GM06990 (cell line): Measurements from ENCODE around the gene TRIM17.

ENCODE experiments used
- DNase-seq: peaks from one replicate; pipeline ENCODE4 v3.0.0-alpha.2; 2011; ENCODE audit not compliant: insufficient read length; ENCODE audit errors: extremely low read depth
- H3K27me3 ChIP-seq: replicated peaks from 2 replicates; pipeline ENCODE4 v1.6.0; 2011; ENCODE audit warnings: low read length; ENCODE audit not compliant: control insufficient read depth, insufficient read depth
- H3K36me3 ChIP-seq: 2 replicates; pipeline ENCODE4 v1.5.1; 2011; ENCODE audit warnings: low read length; ENCODE audit not compliant: control insufficient read depth, insufficient read depth
- H3K4me3 ChIP-seq: replicated peaks from 2 replicates; pipeline ENCODE4 v1.5.1; 2011; ENCODE audit warnings: low read depth, mild to moderate bottlenecking, control low read depth, low read length
- CTCF ChIP-seq: IDR thresholded peaks from 2 replicates; pipeline ENCODE4 v1.5.1; 2011; ENCODE audit warnings: low read length, control low read depth, mild to moderate bottlenecking, inconsistent platforms; ENCODE audit not compliant: insufficient read depth, poor library complexity, severe bottlenecking

TRIM17 gene

GRCh38 chr1:228417483-228418203 lies 982 bp upstream of the TRIM17 start:
- DNase-seq = no peak

GRCh38 chr1:228417061-228417460 lies 400 bp upstream of the TRIM17 start:
- no peak for TF ChIP-seq CTCF
- H3K4me3 ChIP-seq = no peak overlapping the region

More at GRCh38 chr1:228417483-228418203, 982 bp upstream of the TRIM17 start:
- Histone ChIP-seq H3K36me3 (no peaks in the 10 kb centered on the region; the same call in 1 of the 2 replicates), H3K4me3 (no peak overlapping the region), H3K27me3 (no peaks in the 10 kb centered on the region; the same call in none of the 2 replicates)
- TF ChIP-seq CTCF = no peak

GRCh38 chr1:228415853-228416216 lies 826 bp downstream of the TRIM17 start:
- H3K4me3 ChIP-seq = no peak overlapping the region
- DNase-seq = no peak
- no peaks in the 10 kb centered on the region; the same call in none of the 2 replicates for H3K27me3 ChIP-seq
- TF ChIP-seq CTCF = no peak
- H3K36me3 ChIP-seq = no peaks in the 10 kb centered on the region; the same call in 1 of the 2 replicates

More at GRCh38 chr1:228417061-228417460, 400 bp upstream of the TRIM17 start:
- no peaks in the 10 kb centered on the region; the same call in none of the 2 replicates for H3K27me3 ChIP-seq
- DNase-seq = no peak
- no peaks in the 10 kb centered on the region; the same call in 1 of the 2 replicates for H3K36me3 ChIP-seq

- Histone ChIP-seq H3K4me3 (no peak overlapping the region), H3K27me3 (no peaks in the 10 kb centered on the region; the same call in none of the 2 replicates), H3K36me3 (no peaks in the 10 kb centered on the region; the same call in 1 of the 2 replicates)
- no peak for TF ChIP-seq CTCF
- DNase-seq = no peak
Measured at GRCh38 chr1:228415221-228415620, 1.4 kb downstream of the TRIM17 start.

- no peaks in the 10 kb centered on the region; the same call in none of the 2 replicates for H3K27me3 ChIP-seq
- no peaks in the 10 kb centered on the region; the same call in 1 of the 2 replicates for H3K36me3 ChIP-seq
- DNase-seq = no peak
- no peak for TF ChIP-seq CTCF
- H3K4me3 ChIP-seq = no peak overlapping the region
Measured at GRCh38 chr1:228414511-228415211, 2.0 kb downstream of the TRIM17 start.
